ENCODE data around the gene CDC42EP1.
A peak's percentile ranks its signal among the peaks of the same experiment; 100 is the strongest.
"Not testable (repeated sequence)": the region's sequence is repeated elsewhere in the genome, so short reads cannot be mapped to it uniquely, and the experiment has no call there.

The CDC42EP1 gene

GRCh38 chr22:37581504-37581903 is 21.2 kb downstream of the CDC42EP1 start:
- no peak for DNase-seq (ENCODE audit: low spot score)

- no peak for DNase-seq (ENCODE audit: low spot score)
Measured at GRCh38 chr22:37582526-37582925, 22.2 kb downstream of the CDC42EP1 start.

GRCh38 chr22:37588546-37589215 is 28.4 kb downstream of the CDC42EP1 start:
- no peak for DNase-seq (ENCODE audit: low spot score)

- DNase-seq (ENCODE audit: low spot score), result no peak
Measured at GRCh38 chr22:37589636-37590035, 29.4 kb downstream of the CDC42EP1 start.

- not testable (repeated sequence) for DNase-seq (ENCODE audit: low spot score)
Measured at GRCh38 chr22:37591081-37591480, 30.8 kb downstream of the CDC42EP1 start.

GRCh38 chr22:37591823-37592404 is 31.6 kb downstream of the CDC42EP1 start:
- DNase-seq (ENCODE audit: low spot score), result no peak

GRCh38 chr22:37594237-37594636 is 34.0 kb downstream of the CDC42EP1 start:
- DNase-seq (ENCODE audit: low spot score), result no peak

GRCh38 chr22:37599153-37599552 is 38.9 kb downstream of the CDC42EP1 start:
- no peak for DNase-seq (ENCODE audit: low spot score)

GRCh38 chr22:37601203-37601539 is 40.9 kb downstream of the CDC42EP1 start:
- DNase-seq (ENCODE audit: low spot score), result no peak

GRCh38 chr22:37601540-37602442 is 41.5 kb downstream of the CDC42EP1 start:
- DNase-seq (ENCODE audit: low spot score), result no peak

GRCh38 chr22:37602546-37603277 is 42.4 kb downstream of the CDC42EP1 start:
- DNase-seq (ENCODE audit: low spot score), result not testable (repeated sequence)

- DNase-seq (ENCODE audit: low spot score), result no peak
Measured at GRCh38 chr22:37604074-37604473, 43.8 kb downstream of the CDC42EP1 start.

- no peak for DNase-seq (ENCODE audit: low spot score)
Measured at GRCh38 chr22:37604875-37605274, 44.6 kb downstream of the CDC42EP1 start.

GRCh38 chr22:37607010-37607934 is 47.0 kb downstream of the CDC42EP1 start:
- peak; percentile 86 for DNase-seq (ENCODE audit: low spot score)

GRCh38 chr22:37607935-37608476 is 47.7 kb downstream of the CDC42EP1 start:
- no peak for DNase-seq (ENCODE audit: low spot score)

GRCh38 chr22:37608477-37609239 is 48.4 kb downstream of the CDC42EP1 start, which contains the start of gene GGA1:
Gene GGA1 (plus strand): TSS chr22:37608834. CDS start chr22:37608861, 27 bp downstream.
- peak; percentile 99 for DNase-seq (ENCODE audit: low spot score)

- DNase-seq (ENCODE audit: low spot score), result peak; percentile 41
Measured at GRCh38 chr22:37609240-37610152, 49.2 kb downstream of the CDC42EP1 start.

GRCh38 chr22:37610153-37610475 is 49.8 kb downstream of the CDC42EP1 start:
- DNase-seq (ENCODE audit: low spot score), result not testable (repeated sequence)

Measured in GM03348 (cell line).